GM12878 (cell line): Measurements from ENCODE around the gene PRRC2B. TPM values are rescaled to one million over a fixed set of nuclear protein-coding genes. Genes with fewer than 3 reads are reported as not detected.

Experiments
- ATAC-seq: fragments of 200-7000 bp; cut with Tn5 transposase; 3 replicates; pipeline ENCODE4 v1.9.1; 2020; ENCODE audit warnings: mild to moderate bottlenecking, moderate library complexity
- BruUV-seq: library from RNA; stranded (reverse); fragments of 400-500 nt; replicated peaks from 2 replicates; lab custom pipeline; 2021; lab: Mats Ljungman, UMichigan
- CTCF ChIA-PET: fragments of 300-600 bp; sonication (Branson Sonifier 250); formaldehyde crosslinking; extraction: SDS; loops from one replicate; lab custom pipeline; 2021; ENCODE audit warnings: inconsistent platforms; lab: Yijun Ruan, JAX
- POLR2A ChIA-PET: fragments of 350-600 bp; formaldehyde crosslinking; extraction: SDS; loops from one replicate; lab custom pipeline; 2021; ENCODE audit warnings: inconsistent platforms; lab: Charles Lee
- RAD21 ChIA-PET: fragments of 300-600 bp; sonication (Branson Sonifier 250); formaldehyde crosslinking; loops from one replicate; lab custom pipeline; 2023; ENCODE audit warnings: antibody characterized with exemption; ENCODE audit not compliant: unreplicated experiment; lab: Charles Lee
- SMC1A ChIA-PET: fragments of 300-600 bp; sonication (Branson Sonifier 250); formaldehyde crosslinking; loops from one replicate; lab custom pipeline; 2023; ENCODE audit not compliant: unreplicated experiment, uncharacterized antibody; lab: Charles Lee
- DNase-seq: peaks from one replicate; pipeline ENCODE4 v3.0.0-alpha.2; 2011; ENCODE audit warnings: low read depth, low spot score
- FAIRE-seq: peaks from 3 replicates; lab custom pipeline; 2011; peaks lifted over from hg19 to GRCh38; lab: Jason Lieb, UNC
- H2AFZ ChIP-seq: 2 replicates; pipeline ENCODE4 v1.6.0; 2011; ENCODE audit warnings: low read depth, low read length, control low read depth; ENCODE audit not compliant: control insufficient read depth
- H3K27ac ChIP-seq: 2 replicates; pipeline ENCODE4 v1.5.1; 2011; ENCODE audit warnings: control low read depth; ENCODE audit not compliant: control insufficient read depth, insufficient read depth
- H3K27me3 ChIP-seq, 2 experiments: replicated peaks in 1 of 2; 2 replicates each; pipeline versions ENCODE4 v1.6.0 to v1.6.1; 2011; ENCODE audit warnings: low read length in 1 of 2; ENCODE audit not compliant: control insufficient read depth in 2 of 2, insufficient read depth in 2 of 2
- H3K36me3 ChIP-seq, 2 experiments: 2 replicates each; pipeline ENCODE4 v1.5.1; 2011; ENCODE audit warnings: low read length in 1 of 2; ENCODE audit not compliant: control insufficient read depth in 2 of 2, insufficient read depth in 2 of 2
- H3K4me1 ChIP-seq: 2 replicates; pipeline ENCODE4 v1.6.1; 2011; ENCODE audit warnings: mild to moderate bottlenecking, low read length, moderate library complexity, mixed read lengths; ENCODE audit not compliant: control insufficient read depth, insufficient read depth
- H3K4me2 ChIP-seq: 2 replicates; pipeline ENCODE4 v1.6.0; 2011; ENCODE audit warnings: control low read depth; ENCODE audit not compliant: control insufficient read depth, insufficient read depth
- H3K4me3 ChIP-seq: fragments of 200-600 bp; sonication (generic); 2 replicates; pipeline ENCODE4 v1.5.1; 2016
- H3K79me2 ChIP-seq: 2 replicates; pipeline ENCODE4 v1.6.0; 2011; ENCODE audit warnings: low read length; ENCODE audit not compliant: control insufficient read depth, insufficient read depth
- H3K9ac ChIP-seq: 2 replicates; pipeline ENCODE4 v1.8.0; 2011; ENCODE audit warnings: low read length, control low read depth, mixed read lengths; ENCODE audit not compliant: control insufficient read depth, insufficient read depth
- H3K9me3 ChIP-seq: replicated peaks from 3 replicates; pipeline ENCODE4 v1.5.1; 2011; ENCODE audit warnings: mild to moderate bottlenecking, low read length; ENCODE audit not compliant: control insufficient read depth, insufficient read depth
- H4K20me1 ChIP-seq: 2 replicates; pipeline ENCODE4 v1.6.0; 2011; ENCODE audit not compliant: control insufficient read depth, insufficient read depth
- BACH1 ChIP-seq: fragments of 450-650 bp; IDR thresholded peaks from 2 replicates; pipeline ENCODE4 v1.6.1; 2017; ENCODE audit warnings: mild to moderate bottlenecking, borderline replicate concordance
- CBX5 ChIP-seq: sonication (generic); IDR thresholded peaks from 2 replicates; pipeline ENCODE4 v1.6.1; 2016; ENCODE audit warnings: low read depth, moderate library complexity, mild to moderate bottlenecking, inconsistent platforms
- CHD4 ChIP-seq: fragments of 200-600 bp; sonication (generic); IDR thresholded peaks from 2 replicates; pipeline ENCODE4 v1.6.1; 2016; ENCODE audit warnings: mild to moderate bottlenecking
- EED ChIP-seq: sonication (generic); IDR thresholded peaks from 2 replicates; pipeline ENCODE4 v1.6.1; 2016; ENCODE audit warnings: antibody characterized with exemption, low read depth
- GABPA ChIP-seq: IDR thresholded peaks from 2 replicates; pipeline ENCODE4 v1.6.1; 2014; ENCODE audit warnings: antibody characterized with exemption, low read depth, mild to moderate bottlenecking, inconsistent platforms
- IRF4 ChIP-seq: IDR thresholded peaks from 2 replicates; pipeline ENCODE4 v1.6.1; 2011; ENCODE audit warnings: low read depth, low read length
- MEF2B ChIP-seq: fragments of 450-650 bp; IDR thresholded peaks from 2 replicates; pipeline ENCODE4 v1.6.1; 2018; ENCODE audit warnings: mild to moderate bottlenecking, moderate library complexity; ENCODE audit not compliant: partially characterized antibody, poor library complexity, severe bottlenecking
- MYB ChIP-seq: fragments of 150-350 bp; IDR thresholded peaks from 2 replicates; pipeline ENCODE4 v1.6.1; 2014; ENCODE audit warnings: mild to moderate bottlenecking, low read depth, low read length, borderline replicate concordance
- PAX5 ChIP-seq: IDR thresholded peaks from 2 replicates; pipeline ENCODE4 v1.6.1; 2011; ENCODE audit warnings: low read depth, low read length, borderline replicate concordance
- POU2F2 ChIP-seq: IDR thresholded peaks from 3 replicates; pipeline ENCODE4 v1.6.1; 2011; ENCODE audit warnings: low read depth, mild to moderate bottlenecking, low read length, borderline replicate concordance
- RELB ChIP-seq: fragments of 450-650 bp; IDR thresholded peaks from 2 replicates; pipeline ENCODE4 v1.6.1; 2017; ENCODE audit warnings: low read depth, mild to moderate bottlenecking, moderate library complexity
- SIN3A ChIP-seq: IDR thresholded peaks from 2 replicates; pipeline ENCODE4 v1.6.1; 2012; ENCODE audit warnings: low read depth, low read length, improper control_type of control experiment
- SP1 ChIP-seq: IDR thresholded peaks from one replicate; pipeline ENCODE4 v1.6.1; 2011; ENCODE audit warnings: low read depth, low read length
- SREBF2 ChIP-seq: IDR thresholded peaks from 2 replicates; pipeline ENCODE4 v1.6.1; 2012; ENCODE audit warnings: mild to moderate bottlenecking, low read length
- SUPT20H ChIP-seq: IDR thresholded peaks from 2 replicates; pipeline ENCODE4 v1.6.1; 2011; ENCODE audit warnings: low read depth, mild to moderate bottlenecking, low read length, moderate library complexity, borderline replicate concordance; ENCODE audit not compliant: control insufficient read depth
- TARDBP ChIP-seq: IDR thresholded peaks from 2 replicates; pipeline ENCODE4 v1.6.1; 2016; ENCODE audit warnings: borderline replicate concordance
- WGBS: methylation state at CpG from one replicate; pipeline ENCODE4 v1.1.6; 2016; ENCODE audit warnings: low lambda C conversion rate; ENCODE audit not compliant: insufficient replicate concordance, insufficient coverage; ENCODE audit errors: missing lambda C conversion rate; 5-methylcytosine and 5-hydroxymethylcytosine counted together
- in situ Hi-C: fragments of 300-500 bp; cut with MboI; formaldehyde crosslinking; loops from 9 replicates; pipeline ENCODE4 v1.14.3; 2018; ENCODE audit warnings: mixed read lengths
- intact Hi-C: fragments of 100-400 bp; cut with micrococcal nuclease; formaldehyde crosslinking; loops from one replicate; pipeline ENCODE4 v1.14.2; 2022; ENCODE audit not compliant: unreplicated experiment
- polyA plus RNA-seq, 11 experiments: library from polyadenylated mRNA; depleted of rRNA in 4 of 11; unstranded in 6 of 11; stranded (reverse) in 5 of 11; fragments of >200 nt; fragmentation: Nextera tagmentation in 4 of 11; fragmentation: Illumina TruSeq in 1 of 11; extraction: Ambion mirVana in 4 of 11; extraction: Trizol in 1 of 11; gene quantifications; 1 replicate in 1 of 11; 2 replicates in 10 of 11; pipeline versions ENCODE4 v1.2.1 to v1.2.3, GENCODE V29; 2011 to 2016; ENCODE audit warnings: inconsistent platforms in 2 of 11, missing spikeins in 2 of 11, low read depth in 1 of 11
- total RNA-seq, 4 experiments: library from RNA; depleted of rRNA in 3 of 4; stranded (reverse); fragments of >200 nt in 3 of 4; fragmentation: Illumina TruSeq in 1 of 4; extraction: Trizol in 1 of 4; gene quantifications; 2 replicates each; pipeline versions ENCODE4 v1.2.1 to v1.2.3, GENCODE V29; 2013 to 2021
- TF ChIP-seq, protein P1 (sequence below): IDR thresholded peaks from 2 replicates; pipeline ENCODE4 v1.6.1; 2011; ENCODE audit warnings: mild to moderate bottlenecking, low read depth, low read length, moderate library complexity; ENCODE audit not compliant: insufficient replicate concordance
- TF ChIP-seq, protein P2 (sequence below): fragments of 450-650 bp; IDR thresholded peaks from 2 replicates; pipeline ENCODE4 v1.6.1; 2018; ENCODE audit warnings: mild to moderate bottlenecking, low read depth, moderate library complexity; ENCODE audit not compliant: partially characterized antibody
- TF ChIP-seq, protein P3 (sequence below): fragments of 450-650 bp; IDR thresholded peaks from 2 replicates; pipeline ENCODE4 v1.6.1; 2016; ENCODE audit warnings: mild to moderate bottlenecking

PRRC2B gene
- total and polyA plus RNA-seq, 10 of the 15 experiments (the other 5 are each of a cell fraction or from before 2014, with no cell fraction given): 0.84 to 155 (median 28.7) TPM

GRCh38 chr9:131520503-131520902, 126.6 kb downstream of the PRRC2B start:
- Histone ChIP-seq H3K27me3 (no peaks in the 10 kb centered on the region), H4K20me1 (no peaks in the 10 kb centered on the region), H3K79me2 (no peaks in the 10 kb centered on the region), H3K9ac (no peak overlapping the region), H3K27ac (no peak overlapping the region), H3K4me3 (no peak overlapping the region), H3K9me3 (no peaks in the 10 kb centered on the region), H3K4me1 (no peaks in the 10 kb centered on the region), H3K36me3 (peaks cover 20 to 28% of the 10 kb centered on the region in 2 experiments), H2AFZ (no peak overlapping the region), H3K4me2 (no peak overlapping the region)
- in situ Hi-C loops (no loop called here), intact Hi-C loops (no loop called here)
- SMC1A ChIA-PET: no interaction called here
- no peak for TF ChIP-seq SREBF2
- TF ChIP-seq MEF2B: no peak
- TF ChIP-seq CHD4: no peak
- TF ChIP-seq, protein P1, sequence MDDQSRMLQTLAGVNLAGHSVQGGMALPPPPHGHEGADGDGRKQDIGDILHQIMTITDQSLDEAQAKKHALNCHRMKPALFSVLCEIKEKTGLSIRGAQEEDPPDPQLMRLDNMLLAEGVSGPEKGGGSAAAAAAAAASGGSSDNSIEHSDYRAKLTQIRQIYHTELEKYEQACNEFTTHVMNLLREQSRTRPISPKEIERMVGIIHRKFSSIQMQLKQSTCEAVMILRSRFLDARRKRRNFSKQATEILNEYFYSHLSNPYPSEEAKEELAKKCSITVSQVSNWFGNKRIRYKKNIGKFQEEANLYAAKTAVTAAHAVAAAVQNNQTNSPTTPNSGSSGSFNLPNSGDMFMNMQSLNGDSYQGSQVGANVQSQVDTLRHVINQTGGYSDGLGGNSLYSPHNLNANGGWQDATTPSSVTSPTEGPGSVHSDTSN: no peak
- no peak for TF ChIP-seq PAX5
- TF ChIP-seq EED: no peak
- TF ChIP-seq RELB: no peak
- no peak for TF ChIP-seq SIN3A
- TF ChIP-seq GABPA: no peak
- TF ChIP-seq SUPT20H: no peak
- TF ChIP-seq CBX5: no peak
- TF ChIP-seq TARDBP: no peak
- no peak for TF ChIP-seq SP1
- TF ChIP-seq, protein P2, sequence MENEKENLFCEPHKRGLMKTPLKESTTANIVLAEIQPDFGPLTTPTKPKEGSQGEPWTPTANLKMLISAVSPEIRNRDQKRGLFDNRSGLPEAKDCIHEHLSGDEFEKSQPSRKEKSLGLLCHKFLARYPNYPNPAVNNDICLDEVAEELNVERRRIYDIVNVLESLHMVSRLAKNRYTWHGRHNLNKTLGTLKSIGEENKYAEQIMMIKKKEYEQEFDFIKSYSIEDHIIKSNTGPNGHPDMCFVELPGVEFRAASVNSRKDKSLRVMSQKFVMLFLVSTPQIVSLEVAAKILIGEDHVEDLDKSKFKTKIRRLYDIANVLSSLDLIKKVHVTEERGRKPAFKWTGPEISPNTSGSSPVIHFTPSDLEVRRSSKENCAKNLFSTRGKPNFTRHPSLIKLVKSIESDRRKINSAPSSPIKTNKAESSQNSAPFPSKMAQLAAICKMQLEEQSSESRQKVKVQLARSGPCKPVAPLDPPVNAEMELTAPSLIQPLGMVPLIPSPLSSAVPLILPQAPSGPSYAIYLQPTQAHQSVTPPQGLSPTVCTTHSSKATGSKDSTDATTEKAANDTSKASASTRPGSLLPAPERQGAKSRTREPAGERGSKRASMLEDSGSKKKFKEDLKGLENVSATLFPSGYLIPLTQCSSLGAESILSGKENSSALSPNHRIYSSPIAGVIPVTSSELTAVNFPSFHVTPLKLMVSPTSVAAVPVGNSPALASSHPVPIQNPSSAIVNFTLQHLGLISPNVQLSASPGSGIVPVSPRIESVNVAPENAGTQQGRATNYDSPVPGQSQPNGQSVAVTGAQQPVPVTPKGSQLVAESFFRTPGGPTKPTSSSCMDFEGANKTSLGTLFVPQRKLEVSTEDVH: no peak
- TF ChIP-seq MYB: no peak
- TF ChIP-seq IRF4: no peak
- no peak for TF ChIP-seq POU2F2
- no peak for TF ChIP-seq BACH1
- TF ChIP-seq, protein P3, sequence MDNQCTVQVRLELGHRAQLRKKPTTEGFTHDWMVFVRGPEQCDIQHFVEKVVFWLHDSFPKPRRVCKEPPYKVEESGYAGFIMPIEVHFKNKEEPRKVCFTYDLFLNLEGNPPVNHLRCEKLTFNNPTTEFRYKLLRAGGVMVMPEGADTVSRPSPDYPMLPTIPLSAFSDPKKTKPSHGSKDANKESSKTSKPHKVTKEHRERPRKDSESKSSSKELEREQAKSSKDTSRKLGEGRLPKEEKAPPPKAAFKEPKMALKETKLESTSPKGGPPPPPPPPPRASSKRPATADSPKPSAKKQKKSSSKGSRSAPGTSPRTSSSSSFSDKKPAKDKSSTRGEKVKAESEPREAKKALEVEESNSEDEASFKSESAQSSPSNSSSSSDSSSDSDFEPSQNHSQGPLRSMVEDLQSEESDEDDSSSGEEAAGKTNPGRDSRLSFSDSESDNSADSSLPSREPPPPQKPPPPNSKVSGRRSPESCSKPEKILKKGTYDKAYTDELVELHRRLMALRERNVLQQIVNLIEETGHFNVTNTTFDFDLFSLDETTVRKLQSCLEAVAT: no peak
- POLR2A ChIA-PET: no interaction called here
- FAIRE-seq: no peak
- no peak for DNase-seq
- ATAC-seq: no peak
- 79% methylated on average over 16 of the region's 16 CpGs for WGBS
- no TSS peak for BruUV-seq
- RAD21 ChIA-PET: no interaction called here
- CTCF ChIA-PET: no interaction called here
